Posterior cingulate gyrus (tissue), 11 donors: ENCODE data around the gene ZMIZ1.
A peak's percentile ranks its signal among the peaks of the same experiment; 100 is the strongest.

Experiments
- DNase-seq, 10 donors: peaks; one replicate each; pipeline versions ENCODE4 v3.0.0 to v3.0.0-alpha.2; 2020 to 2021; ENCODE audit warnings: mixed read lengths in 3 of 10
- intact Hi-C: fragments of 100-400 bp; cut with DNase I; formaldehyde crosslinking; loops from one replicate; pipeline ENCODE4 v1.15.1; 2023

ZMIZ1 gene

DNA sequence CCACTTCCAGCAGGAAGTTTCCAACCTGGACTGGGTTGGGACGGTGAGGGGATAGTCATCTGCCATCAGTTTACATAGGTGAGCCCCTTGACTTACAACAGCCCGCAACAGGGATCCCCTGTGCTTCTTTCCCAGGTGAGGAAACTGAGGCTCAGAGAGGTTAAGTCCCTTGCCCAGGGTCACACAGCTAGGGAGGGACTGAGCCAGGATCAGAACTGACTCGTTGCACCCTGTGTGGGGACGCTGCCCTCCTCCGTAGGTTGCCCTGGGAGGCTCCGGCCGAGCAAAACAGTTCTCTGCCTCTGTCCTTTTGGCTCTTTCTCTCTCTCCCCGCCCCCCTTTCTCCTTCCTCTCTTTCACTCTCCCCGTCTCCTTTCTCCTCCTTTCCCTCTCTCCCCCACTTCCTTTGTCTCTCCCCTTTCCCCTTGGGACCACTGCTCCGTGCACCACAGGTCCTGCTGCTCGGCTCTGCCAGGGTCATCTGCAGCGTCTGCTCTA lies 161.1 kb downstream of the ZMIZ1 start:
- intact Hi-C loops, result no loop called here
- DNase-seq, result no peak

DNA sequence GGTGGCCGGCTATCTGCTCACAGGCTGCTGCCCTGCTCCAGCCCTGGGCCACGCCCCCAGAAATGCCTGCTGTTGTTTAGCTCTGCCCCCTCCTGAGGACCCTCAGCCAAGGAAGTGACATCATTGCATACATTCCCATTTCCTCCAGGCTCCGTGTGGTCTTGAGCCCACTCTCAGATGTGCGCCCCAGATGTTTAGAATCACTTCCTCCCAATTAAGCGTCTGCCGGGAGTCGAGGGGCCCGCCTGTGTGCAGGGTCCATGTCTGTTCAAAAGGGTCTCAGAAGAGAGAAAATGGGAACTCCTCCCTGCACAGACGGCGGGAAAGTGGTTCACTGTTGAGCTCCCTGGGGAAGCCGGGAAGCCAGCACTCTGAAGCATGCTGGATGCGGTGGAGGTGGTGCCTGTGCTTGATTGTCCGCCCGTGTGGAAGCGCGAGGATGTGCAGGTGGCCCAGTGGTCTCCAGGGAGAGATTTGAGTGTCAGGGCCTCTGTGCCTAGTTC lies 161.6 kb downstream of the ZMIZ1 start:
- DNase-seq, result no peak
- intact Hi-C loops, result no loop called here

DNA sequence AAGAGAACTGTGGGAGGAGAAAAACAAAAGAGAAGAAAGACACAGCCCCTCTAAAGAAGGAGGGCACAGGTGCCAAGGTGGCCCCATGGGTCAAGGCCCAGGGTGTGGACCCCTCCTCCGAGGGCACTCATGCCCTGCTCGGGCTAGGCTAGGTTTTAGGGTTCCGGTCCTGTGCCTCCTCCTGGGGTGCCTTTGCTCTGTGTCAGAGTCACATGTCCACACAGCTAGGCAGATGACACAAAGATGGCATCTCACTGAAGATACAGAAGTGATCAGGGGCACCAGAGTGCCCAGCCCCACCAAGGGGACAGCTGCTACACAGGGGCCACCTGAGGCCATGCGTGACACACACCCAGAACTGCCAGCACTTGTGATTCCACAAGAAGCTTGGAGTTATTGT lies 162.1 kb downstream of the ZMIZ1 start:
- no peak for DNase-seq
- intact Hi-C loops, result no loop called here

DNA sequence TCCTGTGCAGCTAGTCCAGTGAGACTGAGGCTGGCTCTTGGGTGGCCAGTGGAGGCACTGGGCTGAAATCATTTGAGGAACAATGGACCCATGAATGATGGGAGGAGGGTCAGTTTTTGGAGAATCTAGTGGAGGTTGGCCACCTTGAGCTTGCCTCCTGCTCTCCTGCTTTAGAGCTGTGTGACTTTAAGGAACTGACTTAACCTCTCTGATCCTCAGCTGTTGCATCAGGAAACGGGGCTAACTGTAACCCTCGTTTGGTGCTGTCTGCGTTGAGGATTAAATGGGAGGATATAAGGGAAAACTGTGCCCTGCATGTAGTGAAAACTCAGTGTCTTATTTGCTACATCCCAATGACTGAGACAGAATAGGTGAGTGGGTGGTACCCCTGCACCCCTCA lies 163.1 kb downstream of the ZMIZ1 start:
- DNase-seq, result no peak
- intact Hi-C loops, result no loop called here

DNA sequence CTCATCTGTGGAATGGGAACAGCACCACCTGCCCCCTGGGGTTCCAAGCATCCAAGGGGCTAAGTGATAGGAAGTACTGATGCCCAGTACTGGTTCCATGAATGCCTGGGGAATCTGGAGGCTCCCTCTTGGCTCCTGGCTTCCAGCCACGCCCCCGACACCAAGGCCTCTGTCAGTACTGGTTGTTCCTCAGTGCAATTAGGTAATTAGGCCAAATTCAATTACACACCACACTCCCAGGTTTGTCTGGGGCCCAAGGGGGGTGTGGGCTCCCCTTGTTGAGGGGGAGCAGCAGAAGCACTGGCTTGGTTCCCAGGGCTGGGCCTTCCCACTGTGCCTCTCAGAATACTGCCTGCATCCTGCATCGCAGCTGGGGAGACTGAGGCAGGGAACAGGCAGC lies 164.1 kb downstream of the ZMIZ1 start:
- intact Hi-C loops, result no loop called here
- DNase-seq, result peak in 1 of 10 donors; percentile 80

DNA sequence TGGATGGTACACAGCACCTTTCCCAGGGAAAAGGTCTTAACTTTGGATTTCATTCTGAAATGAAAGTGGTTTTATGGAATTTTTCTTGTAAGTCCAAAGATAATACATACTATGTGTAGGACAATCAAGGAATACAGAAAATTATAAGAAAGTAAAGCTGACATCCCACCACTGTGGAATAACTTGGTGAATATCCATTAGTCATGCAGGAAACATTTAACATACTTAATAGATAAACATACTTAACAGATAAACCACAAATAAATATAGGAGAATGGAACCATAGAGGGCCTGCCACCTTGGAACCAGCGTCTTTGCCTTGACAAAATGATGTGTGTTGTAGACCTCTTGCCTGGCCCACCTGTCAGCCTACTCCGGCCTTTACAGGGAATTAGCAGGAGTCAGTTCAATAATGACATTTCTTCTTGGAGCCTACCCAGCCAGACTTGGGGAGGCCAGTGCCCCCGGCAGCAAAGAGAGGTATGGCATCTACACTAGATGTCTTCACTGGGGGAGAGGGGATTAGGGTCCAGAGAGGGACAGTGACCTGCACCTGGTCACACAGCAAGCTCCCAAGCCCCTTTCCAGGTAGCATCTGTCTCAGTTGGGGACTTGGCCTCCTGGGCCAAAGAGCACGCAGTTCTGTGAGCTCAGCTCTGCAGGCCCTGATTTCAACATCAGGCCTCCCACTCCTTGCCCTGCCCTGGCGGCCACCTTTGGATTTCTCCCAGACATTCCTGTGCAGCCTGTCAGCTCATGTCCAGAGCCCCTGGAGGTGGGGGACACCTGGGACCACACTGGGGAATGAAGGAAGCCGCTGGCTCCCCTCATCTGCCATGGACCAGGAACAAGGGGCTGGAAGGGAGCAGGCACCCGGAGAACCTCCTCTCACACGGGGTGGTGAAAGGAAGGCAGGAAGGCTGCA lies 165.9 kb downstream of the ZMIZ1 start:
- no peak for DNase-seq
- intact Hi-C loops, result no loop called here

DNA sequence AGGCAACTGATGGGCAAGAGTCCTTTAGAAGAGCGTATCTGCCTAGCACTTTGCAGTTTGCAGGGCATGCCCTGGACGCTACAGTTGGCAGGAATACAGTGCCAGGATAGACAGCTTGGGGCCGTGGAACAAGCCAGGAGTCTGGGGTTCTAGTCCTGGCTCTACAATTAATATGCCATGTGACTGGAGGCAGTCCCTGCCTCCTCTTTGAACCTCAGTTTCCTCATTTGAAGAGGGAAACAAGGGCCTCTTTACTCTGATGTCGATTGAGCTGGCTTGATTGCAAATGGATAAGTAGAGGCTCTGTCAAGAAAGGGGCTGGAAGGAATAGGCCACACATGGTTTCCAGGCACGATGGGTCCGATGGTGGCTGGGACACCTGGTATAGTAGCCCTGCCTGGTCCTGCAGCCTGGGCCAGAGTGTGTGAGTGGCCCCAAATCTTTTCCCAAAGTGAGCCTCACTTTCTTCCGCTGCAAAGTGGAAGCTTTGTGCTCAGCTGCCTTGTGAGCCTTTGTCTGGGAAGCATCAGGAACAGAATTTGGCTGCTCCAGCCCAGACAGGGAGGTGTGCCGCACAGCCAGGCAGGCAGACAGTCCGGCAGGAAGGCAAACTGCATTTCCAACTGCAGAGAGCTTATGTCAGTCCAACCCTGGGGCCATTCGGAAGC lies 167.1 kb downstream of the ZMIZ1 start:
- no peak for DNase-seq
- intact Hi-C loops, result no loop called here

DNA sequence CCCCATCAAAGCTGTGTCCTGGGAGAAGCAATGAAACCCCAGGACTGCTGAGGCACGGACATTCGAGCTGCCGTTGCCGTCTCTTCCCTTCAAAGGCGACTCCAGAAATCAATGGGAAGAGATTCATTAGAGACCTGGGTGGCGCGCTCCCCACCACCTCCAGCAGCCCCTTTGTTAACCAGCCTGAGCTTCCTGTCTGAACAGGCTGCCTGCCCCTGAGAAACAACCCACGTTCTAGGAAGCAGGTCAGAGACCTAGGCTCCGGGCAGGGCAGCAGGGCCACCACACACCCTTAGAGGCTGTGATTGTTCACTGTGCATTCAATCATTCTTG lies 167.6 kb downstream of the ZMIZ1 start:
- no peak for DNase-seq
- intact Hi-C loops, result no loop called here

DNA sequence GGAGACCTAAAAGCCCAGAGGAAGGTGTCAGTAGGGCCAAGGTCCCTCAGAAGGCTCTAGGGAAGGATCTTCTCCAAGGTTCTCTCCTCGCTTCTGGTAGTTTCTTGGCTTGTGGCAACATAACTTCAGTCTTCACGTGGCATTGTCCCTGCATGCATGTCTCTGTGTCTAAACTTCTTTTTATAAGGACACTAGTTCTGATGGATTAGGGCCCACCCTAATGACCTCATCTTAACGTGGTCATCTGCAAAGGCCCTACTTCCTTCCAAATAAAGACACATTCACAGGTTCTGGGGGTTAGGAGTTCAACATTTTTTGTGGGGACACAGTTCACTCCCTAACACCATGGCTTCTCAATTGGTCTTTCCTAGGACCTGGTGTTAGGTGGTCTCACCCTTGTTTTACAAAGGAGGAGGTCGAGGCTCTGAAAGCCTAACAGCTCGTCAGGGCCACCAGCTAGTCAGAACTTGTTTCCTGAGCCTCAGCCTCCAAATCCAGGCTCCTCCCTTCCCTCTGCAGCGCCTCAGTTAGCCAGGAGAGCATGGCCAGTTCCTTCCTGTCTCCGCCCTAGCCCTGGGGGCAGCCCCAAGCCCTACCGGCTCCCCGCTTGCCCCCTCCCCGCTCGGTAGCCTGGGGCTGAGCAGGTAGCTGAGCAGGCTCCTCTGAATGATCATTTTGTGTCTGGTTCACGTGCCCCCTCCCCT lies 168.8 kb downstream of the ZMIZ1 start:
- no peak for DNase-seq
- intact Hi-C loops, result no loop called here

DNA sequence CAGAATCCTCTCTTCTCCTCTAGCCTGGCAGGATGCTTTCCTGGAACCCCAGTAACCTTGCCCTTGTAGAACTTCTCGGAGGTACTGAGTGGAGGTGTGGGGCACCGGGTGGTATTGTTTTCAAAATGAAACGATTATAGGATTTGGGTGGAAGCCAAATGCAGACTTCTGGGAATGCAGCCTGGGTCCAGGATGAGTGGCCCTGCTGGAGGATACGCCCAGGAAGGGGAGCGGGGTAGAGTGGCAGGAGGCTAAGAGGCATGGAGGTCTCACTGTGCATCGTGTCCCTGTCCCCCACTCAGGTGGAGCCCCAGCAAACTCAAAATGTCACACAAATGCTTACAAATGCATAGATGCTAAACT lies 169.4 kb downstream of the ZMIZ1 start:
- intact Hi-C loops, result no loop called here

DNA sequence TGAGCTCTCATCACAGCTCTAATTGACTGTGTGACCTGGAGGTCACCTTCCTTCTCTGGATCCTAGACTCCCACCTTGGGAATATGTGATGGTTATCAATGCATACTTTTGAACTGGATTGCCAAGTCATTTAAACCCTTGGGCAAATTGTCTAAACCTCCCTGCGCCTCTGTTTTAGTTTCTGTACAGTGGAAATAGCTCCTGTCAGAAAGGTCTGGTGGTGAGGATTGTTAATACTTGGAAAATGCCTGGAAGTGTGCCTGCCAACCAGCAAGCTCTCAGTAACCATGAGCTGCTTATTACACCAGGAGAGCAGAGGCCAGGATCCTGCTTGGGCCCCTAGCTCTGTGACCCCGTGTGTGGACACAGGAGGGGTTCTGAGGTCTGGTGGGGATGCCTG lies 169.8 kb downstream of the ZMIZ1 start:
- no peak for DNase-seq
- intact Hi-C loops, result no loop called here

More for the DNA sequence above, 169.4 kb downstream of the ZMIZ1 start:
- DNase-seq, result no peak

DNA sequence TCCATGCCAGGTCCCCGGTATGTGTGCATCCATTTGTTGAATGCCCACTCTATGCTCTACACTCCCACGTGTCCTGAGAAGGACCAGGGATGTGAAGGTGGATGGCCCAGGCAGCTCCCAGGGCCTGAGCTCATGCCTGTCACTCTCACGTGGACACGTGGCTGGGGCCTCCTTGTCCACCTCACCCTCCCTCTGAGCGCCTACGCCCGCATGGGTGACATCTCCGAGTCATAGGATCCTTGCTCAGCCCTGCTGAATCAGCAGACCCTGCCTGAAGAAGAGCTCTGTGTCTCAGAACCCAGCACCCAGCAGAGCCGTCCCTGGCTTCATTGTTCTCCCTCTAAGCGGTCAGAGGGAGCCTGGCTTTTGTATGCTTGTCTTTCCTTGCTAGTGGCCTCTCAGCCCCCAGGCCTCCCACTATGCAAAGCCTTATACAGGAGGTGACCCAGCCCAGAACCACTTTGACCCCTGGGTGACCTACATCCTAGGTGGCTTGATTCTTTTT lies 170.6 kb downstream of the ZMIZ1 start:
- intact Hi-C loops, result no loop called here
- DNase-seq, result peak in 7 of 10 donors; percentile 54 to 92 (median 72)

DNA sequence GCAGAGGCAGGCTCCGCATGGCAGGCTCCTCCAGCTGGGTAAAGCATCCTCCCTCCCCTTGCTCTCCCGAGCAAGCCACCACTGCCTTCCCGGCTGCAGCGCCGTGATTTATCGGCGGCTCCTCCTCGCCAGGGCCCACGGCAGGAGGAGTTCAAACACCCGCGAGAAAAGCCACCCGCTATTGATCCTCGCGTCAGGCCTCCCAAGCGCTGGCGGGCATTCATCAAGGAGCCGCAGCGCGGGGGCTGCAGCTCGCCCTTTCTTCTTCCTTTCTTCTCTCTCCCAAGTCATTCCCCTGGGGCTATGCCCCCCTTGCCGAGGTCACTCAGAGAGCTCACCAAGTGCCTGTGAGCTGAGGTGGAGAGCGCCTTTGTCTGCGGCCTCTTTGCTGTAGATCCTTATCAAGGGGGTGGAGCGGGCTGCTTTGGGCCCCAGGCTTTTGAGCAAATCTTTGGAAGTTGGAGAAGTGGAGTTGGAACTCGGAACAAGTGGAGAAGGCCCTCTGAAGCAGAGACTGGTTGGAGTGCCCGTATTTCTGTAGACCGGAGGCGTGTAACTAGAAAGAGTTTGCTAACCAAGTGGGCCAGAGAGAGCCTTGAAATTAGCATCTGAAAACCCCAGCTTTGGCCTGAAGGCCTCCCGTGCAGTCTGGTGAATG lies 171.3 kb downstream of the ZMIZ1 start:
- intact Hi-C loops, result loop anchor here (5.0 kb wide), 1 partner anchor 37 kb away; no protein-coding TSS in a partner anchor
- DNase-seq, result no peak

DNA sequence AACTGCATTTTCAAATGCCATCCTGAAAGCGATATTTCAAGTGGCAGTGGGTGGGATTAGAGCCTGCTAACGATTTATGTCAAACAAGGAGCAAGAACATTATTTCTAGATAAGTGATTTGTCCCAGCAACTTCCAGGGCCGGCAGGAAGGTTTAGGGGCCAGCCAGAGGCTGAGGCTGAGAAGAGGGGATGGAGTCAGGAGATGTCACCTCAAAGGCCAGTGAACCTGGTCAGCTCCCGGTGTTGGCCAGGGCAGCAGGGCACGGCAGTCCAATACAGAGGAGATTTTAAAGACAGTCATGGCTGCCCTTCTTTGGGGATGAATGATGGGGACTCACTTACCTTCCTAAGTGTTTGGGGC lies 172.8 kb downstream of the ZMIZ1 start:
- DNase-seq, result peak in 1 of 10 donors; percentile 62
- intact Hi-C loops, result loop anchor here (5.0 kb wide), 1 partner anchor 36 kb away; no protein-coding TSS in a partner anchor

DNA sequence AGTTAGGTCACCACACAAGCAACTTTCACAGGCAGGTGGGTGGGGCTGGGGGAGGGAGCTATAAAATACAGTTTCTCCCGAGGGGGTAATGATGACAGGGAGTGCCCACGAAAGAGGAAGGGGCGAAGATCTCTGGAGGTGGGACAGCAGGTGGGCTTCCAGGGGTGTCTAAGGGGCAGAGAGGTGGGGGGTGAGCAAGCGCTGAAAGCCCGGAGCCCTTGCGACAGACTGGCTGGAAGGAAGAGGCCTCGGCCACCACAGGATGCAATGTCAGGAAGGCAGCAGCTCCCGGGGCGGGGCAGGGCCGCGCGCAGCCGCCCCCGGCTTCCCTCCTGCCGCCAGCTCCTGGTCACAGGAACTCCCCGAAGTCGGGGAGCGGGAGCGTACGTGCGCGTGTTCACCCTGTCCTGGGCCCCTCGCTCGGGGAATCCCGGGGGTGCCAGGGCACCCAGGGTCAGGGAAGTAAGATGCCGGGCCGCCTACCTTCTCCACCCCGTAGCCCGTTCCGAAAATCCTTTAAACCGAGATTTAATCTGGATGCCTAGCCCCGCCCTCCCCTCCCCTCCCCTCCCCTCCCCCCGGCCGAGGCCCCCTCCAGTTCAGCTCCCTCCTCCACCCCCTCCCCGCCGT lies 173.3 kb downstream of the ZMIZ1 start:
- DNase-seq, result peak in 5 of 10 donors; percentile 44 to 94 (median 88)
- intact Hi-C loops, result loop anchor here (5.0 kb wide), 1 partner anchor 35 kb away; no protein-coding TSS in a partner anchor

DNA sequence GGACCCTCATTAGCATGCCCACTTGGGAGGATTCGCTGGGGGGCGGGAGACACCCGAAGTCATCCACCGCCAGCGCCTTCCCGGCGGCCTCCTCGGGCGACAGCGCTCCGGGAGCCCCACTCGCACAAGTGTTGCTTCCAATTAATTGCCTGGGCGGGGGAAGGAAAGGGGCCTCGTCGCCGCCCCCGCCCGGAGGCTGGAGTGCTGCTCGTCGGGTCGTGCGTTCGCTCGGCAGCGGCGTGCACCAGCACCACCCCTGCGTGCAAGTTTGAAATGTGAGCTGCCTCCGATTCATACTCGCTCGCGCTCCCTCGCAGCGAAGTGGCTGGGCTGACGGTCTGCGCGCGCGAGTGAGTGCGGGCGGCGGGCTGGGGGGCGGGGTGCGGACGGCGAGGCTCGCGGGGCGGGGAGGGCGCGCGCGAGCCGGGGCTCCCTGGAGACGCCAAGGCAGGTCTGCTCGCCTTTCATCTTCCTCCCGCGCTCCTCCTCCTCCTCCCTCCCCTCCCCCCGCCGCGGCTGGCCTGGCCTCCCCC lies 173.9 kb downstream of the ZMIZ1 start:
- intact Hi-C loops, result loop anchor here (5.0 kb wide), 1 partner anchor 35 kb away; no protein-coding TSS in a partner anchor

DNA sequence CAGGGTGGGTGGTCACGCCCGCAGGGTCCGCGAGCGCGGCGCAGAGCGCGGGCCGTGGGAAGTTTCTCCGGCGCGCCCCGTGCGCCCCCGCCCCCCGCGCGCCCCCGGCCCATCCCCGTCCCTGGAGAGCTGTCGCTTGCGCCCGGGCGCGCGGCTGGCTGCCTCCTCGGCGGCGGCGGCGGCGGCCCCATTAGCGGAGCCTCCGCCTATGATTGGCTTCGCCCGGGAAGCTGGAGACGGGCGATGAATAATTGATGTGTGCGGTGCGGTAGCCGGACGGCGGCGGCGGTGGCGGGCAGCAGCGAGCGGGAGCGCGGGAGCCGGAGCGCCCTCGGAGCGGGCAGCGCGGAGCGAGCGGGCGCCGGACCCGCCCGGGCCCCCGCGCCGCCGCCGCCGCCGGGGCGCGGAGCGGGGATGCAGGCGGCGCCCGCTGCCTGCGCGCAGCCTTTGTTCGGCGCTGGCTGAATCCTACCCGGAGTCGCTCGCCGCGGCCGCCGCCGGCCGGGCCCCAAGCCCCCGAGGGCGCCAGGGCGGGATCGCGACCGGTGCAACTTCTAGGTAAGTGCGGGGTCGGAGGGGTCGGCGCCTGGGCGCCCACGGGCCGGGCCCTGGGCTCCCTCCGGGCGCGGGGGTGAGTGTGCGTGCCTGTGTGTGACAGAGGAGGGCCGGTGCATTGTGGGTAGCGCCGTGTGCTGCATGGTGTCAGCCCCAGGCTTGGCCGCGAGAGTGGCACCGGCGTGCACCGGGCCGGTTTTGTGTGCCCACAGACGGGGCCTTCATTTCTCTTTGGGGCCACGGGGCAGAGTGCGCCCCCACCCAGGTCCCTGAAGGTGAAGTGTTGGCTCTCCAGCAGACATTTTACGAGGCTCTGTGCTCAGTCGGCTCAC lies 174.7 kb downstream of the ZMIZ1 start:
- peak; percentile 66 to 96 (median 78) for DNase-seq
- intact Hi-C loops, result loop anchor here (5.0 kb wide), 1 partner anchor 34 kb away; no protein-coding TSS in a partner anchor

More for the DNA sequence above, 173.9 kb downstream of the ZMIZ1 start:
- peak in 8 of 10 donors; percentile 53 to 95 (median 69) for DNase-seq

DNA sequence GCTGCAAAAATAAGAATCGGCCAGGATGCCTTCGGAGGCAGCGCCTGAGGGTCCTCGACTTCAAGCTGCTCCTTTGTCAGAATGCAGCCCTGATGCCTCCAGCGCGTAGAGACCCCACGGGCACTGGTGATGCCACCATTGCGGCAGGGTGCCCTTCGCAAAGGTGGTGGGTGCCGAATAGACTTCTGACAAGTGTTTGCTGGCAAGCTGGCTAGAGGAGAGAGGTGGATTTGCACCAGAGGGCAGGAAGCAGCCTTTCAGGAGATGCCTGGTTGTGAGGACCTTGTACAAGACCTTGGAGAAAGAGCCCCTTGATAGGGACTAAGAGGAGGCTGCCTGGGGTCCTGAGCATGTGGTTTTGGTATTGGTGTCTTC lies 175.3 kb downstream of the ZMIZ1 start:
- intact Hi-C loops, result loop anchor here (5.0 kb wide), 1 partner anchor 33 kb away; no protein-coding TSS in a partner anchor
- DNase-seq, result no peak
